GM19455 (cell line): ENCODE measurements around the gene EEF1AKMT2.
"Not testable (repeated sequence)": the region's sequence is repeated elsewhere in the genome, so short reads cannot be mapped to it uniquely, and the experiment has no call there.

Experiments used
- ATAC-seq: cut with Tn5 transposase; IDR thresholded peaks from one replicate; pipeline ENCODE4 v1.9.1; 2021; ENCODE audit not compliant: unreplicated experiment

EEF1AKMT2 gene

GRCh38 chr10:124756156-124756903 lies 35.4 kb downstream of the EEF1AKMT2 start:
- no peak for ATAC-seq

DNA sequence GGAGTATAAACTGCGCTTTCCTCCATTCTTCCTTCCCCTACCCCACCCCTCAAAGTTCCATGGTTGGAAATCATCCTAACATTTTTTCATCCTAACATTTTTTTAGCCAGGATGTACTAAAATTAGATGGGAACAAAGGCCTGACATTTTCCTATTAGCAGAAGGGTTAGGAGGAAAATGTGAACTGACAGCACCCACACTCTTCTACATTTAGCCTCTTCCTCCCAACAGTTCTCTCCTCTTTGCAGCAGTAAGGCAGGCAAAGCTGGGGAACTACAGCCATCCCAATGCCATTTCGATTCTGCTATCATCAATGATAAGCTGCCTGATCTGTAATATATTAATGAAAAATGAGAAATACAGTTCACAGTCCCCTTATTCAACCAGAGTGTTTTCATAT lies 36.1 kb downstream of the EEF1AKMT2 start:
- ATAC-seq: no peak

DNA sequence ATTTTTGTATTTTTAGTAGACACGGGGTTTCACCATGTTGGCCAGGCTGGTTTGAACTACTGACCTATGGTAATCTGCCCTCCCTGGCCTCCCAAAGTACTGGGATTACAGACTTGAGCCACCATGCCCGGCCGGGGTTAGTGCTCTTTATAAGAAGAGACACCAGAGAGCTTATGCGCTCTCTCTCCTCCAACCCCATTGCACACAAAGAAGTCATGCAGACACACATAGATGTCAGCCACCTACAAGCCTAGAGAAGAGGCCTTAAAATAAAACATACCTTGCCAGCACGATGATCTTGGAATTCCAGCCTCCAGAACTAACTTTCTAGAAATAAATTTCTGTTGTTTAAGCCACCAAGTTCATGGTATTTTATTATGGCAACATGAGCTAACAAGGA lies 37.5 kb downstream of the EEF1AKMT2 start:
- no peak for ATAC-seq

DNA sequence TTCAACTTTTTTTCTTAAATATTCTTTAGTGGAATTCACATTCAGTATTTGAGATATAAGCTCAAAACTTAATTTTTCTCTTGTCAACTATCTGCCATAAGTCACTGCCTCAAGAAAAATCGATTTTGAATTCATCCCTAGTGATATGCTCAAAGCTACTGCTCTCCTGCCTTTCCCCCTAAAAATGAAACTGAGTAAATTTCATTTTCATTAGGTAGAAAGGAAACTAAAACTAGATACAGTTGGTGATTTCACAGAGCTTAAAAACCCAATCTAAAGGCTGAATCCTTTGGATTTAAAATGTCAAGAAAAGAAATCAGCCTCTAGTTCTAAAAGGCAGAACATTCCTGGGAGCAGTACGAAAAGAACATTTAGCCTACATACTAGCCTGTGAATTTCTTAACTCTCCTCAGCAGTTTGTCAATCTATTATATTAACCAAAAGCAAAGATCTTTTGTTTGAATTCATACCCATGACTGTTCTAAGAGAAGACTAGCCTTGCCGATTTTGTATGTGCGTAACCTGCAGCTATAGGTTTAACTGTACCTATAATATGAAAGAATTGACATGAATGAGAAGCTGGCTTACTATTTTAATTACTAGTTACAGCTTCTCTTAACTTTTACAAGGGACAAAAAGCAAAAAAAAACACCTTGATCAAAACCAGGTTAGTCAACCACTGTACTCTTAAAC lies 42.6 kb downstream of the EEF1AKMT2 start:
- no peak for ATAC-seq

DNA sequence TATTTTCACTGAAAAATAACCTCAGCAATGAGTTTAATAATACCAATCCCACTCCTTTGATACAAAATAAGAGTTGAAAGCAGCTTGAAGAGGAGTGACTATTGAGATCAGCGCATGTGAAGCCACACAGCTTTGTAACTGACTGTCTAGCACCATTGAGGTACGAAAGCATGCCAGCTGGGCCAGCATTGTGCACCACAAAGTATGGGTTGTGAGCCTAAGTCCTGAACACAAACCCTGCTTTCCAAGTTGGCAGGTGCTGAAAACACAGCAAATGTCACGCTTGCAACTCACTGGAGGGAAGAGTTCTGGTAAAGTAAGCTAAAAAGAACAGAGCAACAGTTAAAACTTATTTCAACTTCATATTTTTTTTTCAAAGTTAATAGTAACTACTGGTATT lies 43.5 kb downstream of the EEF1AKMT2 start:
- no peak for ATAC-seq

- ATAC-seq: no peak
Measured at GRCh38 chr10:124747745-124748144, 43.9 kb downstream of the EEF1AKMT2 start.

GRCh38 chr10:124746992-124747391 lies 44.7 kb downstream of the EEF1AKMT2 start:
- no peak for ATAC-seq

DNA sequence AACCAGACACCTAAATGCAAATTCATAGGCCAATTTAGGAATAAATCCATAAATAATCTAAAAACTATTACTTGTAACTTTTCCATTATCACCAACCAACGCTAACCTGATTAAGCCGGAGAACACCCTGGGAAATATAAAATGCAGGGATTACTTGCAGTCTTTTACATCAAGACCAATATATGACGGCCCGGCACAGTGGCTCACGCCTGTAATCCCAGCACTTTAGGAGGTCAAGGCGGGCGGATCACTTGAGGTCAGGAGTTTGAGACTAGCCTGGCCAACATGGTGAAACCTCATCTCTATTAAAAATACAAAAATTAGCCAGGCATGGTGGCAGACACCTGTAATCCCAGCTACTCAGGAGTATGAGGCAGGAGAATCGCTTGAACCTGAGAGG lies 45.2 kb downstream of the EEF1AKMT2 start:
- not testable (repeated sequence) for ATAC-seq

- no peak for ATAC-seq
Measured at GRCh38 chr10:124745673-124746072, 46.0 kb downstream of the EEF1AKMT2 start.

GRCh38 chr10:124745252-124745651 lies 46.4 kb downstream of the EEF1AKMT2 start:
- ATAC-seq: no peak

DNA sequence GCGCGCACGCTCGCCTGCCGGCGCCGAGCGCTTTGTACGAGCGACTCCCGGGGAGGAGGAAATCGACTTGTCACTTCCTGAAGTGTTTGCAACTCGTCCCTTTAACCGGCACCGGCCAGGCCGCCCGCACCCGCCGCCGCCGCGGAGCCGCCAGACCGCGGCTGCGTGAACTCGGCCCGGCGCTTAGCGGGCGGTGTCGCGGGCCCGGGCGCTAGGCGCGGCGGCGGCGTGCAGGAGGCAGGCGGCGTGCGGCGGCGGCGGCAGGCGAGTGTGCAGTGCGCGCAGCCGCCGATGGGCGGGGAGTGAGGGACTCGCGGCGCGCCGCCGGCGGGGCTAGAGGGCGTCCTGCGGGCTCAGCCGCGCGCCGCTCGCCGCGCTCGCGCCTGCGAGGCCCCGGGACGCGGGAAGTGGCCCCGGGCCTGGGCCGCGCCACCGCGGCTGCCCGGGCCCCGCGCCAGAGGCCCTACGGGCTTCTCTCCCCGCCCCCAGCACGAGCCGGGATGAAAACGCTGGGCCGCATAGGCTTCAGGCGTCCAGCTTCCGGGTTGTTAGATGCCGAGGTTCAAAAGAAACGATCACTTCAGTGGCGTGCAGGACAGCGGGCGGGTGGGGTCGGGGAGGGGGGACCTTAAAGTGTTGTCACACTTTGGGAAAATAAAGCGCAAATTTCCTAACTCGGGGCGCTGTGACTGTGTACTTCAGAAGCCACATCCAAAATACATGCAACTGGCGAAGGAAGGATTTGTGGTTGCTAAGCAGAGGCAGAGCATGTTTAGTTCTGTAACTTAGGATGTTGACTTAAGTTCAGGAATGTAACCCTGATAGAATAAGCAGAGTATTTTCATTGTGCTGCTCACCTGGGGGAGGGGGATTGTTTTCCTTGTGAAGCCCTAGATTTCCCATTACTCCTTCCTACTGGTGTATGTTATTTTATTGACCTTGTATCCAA lies 47.3 kb downstream of the EEF1AKMT2 start, which contains the start of gene FAM53B:
TSS of gene FAM53B (minus strand) at position 277 of the 949 bp plus-strand sequence. CDS start 37,665 bp downstream, outside the sequence.
- peak; percentile 75 for ATAC-seq

GRCh38 chr10:124743191-124744101 lies 48.2 kb downstream of the EEF1AKMT2 start:
- peak; percentile 27 for ATAC-seq

DNA sequence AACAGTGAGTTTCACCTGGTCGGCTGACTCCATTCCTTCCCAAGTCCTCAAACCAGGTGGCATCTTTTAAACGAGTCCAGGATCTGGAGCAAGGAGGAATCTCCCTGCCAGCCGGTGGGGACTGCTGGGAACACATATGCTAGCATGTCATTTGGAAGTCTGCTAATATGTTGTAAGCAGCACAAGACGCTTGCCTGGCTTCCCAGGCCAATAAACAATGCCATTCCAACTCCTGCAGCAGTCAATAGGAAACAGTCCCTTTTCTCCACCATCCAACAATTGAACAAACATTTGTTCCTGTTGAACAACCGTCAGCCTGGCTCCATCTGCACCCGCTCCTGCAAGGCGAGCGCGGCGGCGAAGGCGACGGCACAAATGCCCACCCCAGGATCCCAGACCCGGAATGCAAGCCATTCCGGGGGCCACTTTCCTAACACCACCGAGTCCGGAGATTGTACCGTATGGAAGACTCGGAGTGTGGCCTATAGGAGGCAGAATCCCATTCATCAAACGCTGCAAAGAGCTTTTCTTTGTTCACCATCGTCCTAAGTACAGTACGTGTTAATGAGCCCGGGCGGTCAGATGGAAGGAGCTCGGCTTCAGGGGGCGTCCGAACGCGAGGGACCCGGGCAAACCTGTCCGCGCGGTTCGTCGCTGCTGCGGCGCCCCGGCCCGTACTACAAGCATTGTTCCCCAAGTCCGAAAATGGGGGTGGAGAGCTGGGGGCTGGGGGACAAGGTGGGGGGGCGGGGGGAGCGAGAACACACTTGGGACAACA lies 49.1 kb downstream of the EEF1AKMT2 start:
- no peak for ATAC-seq

GRCh38 chr10:124741922-124742412 lies 49.7 kb downstream of the EEF1AKMT2 start:
- ATAC-seq: no peak

GRCh38 chr10:124741281-124741921 lies 50.3 kb downstream of the EEF1AKMT2 start:
- peak; percentile 43 for ATAC-seq

DNA sequence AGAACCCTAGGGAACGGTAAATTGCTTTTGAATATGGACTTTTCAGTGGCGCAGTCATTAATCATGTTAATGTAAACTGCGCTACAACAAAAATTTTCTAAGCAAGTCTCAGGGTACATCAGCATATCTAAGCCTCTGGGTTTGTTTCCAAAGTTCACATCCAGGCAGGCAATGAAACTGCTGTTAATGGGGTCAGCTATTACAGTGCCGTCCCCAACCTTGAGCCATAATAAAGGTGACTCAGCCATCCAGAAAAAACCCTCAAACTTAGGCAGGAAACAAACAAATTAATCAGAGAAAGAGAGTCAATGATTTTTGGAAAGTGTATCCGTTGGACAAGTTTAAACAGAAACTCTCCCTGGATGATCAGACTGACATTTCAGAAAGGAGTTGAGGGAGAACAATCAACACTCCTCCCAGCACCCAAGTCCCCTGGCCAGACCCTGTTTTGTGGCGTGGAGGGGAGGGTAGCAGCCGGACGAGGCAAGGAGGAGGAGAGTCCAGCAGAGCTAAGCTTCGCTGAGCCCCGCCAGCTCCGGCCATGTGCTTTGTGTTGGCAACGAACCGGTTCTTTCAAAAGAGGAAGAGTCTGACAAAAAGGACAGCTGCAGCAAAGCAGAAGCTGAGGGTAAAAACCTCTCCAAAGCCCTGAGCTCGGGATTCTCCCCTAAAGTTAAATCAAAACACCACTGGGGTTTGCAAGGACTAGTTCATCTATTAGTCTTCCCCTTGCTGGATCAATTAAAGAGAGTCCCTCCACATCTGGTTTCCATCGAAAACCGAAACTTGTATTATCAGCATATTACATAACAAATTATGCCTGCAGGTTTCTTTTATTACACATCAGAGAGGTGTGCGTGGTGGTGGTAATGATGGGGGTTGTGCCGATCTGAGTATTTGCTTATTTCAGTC lies 51.1 kb downstream of the EEF1AKMT2 start:
- ATAC-seq: no peak

- ATAC-seq: no peak
Measured at GRCh38 chr10:124739986-124740368, 51.7 kb downstream of the EEF1AKMT2 start.
